Measurements from ENCODE around the gene POLA1.

GRCh38 chrX:25020391-25020904 is 326.7 kb downstream of the POLA1 start:
- TF ChIP-seq RAD21 (conservative IDR thresholded peaks at IDR 0.05): no peak
- TF ChIP-seq CTCF (IDR thresholded peaks at IDR 0.05; ENCODE audit: poor library complexity, severe bottlenecking): no peak
- no peak for TF ChIP-seq EP300 (conservative IDR thresholded peaks at IDR 0.05; ENCODE audit: poor library complexity, severe bottlenecking)
- TF ChIP-seq EZH2 (IDR thresholded peaks at IDR 0.05; ENCODE audit: borderline replicate concordance, insufficient read depth, low read length, poor library complexity, severe bottlenecking): no peak
- TF ChIP-seq POLR2AphosphoS5 (IDR thresholded peaks at IDR 0.05): no peak
- no peak for TF ChIP-seq TAF1 (IDR thresholded peaks at IDR 0.05; ENCODE audit: low read depth)
- no peak for TF ChIP-seq REST (IDR thresholded peaks at IDR 0.05; ENCODE audit: borderline replicate concordance)
